ENCODE results near the gene RALGPS1. TPM values are rescaled to one million over a fixed set of nuclear protein-coding genes. Genes with fewer than 3 reads are reported as not detected.

The RALGPS1 gene
- total and polyA plus RNA-seq, 8 donors = 5.8 to 12.7 (median 9.3) TPM

DNA sequence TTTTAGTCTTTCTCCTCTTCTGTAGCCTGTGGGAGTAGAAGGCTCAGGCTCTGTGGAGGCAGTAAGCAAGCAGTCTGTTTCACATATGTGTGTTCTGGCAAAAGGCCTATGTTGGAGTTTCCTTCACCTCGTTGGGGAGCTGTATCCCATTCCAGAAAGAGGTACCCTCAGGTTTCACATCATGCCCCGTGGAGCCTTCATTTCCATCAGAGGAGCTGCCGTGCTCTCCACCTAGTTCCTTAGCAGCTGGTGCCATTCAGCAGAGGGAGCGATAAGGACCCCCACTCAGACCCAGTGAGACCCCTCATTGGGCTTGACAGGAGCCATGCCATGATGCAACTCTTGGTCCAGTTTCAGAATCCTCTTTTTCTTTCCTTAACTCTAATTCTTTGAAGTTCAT is 258.5 kb downstream of the RALGPS1 start:
- ATAC-seq = no peak
- FAIRE-seq = no peak
- TF ChIP-seq, protein P1, sequence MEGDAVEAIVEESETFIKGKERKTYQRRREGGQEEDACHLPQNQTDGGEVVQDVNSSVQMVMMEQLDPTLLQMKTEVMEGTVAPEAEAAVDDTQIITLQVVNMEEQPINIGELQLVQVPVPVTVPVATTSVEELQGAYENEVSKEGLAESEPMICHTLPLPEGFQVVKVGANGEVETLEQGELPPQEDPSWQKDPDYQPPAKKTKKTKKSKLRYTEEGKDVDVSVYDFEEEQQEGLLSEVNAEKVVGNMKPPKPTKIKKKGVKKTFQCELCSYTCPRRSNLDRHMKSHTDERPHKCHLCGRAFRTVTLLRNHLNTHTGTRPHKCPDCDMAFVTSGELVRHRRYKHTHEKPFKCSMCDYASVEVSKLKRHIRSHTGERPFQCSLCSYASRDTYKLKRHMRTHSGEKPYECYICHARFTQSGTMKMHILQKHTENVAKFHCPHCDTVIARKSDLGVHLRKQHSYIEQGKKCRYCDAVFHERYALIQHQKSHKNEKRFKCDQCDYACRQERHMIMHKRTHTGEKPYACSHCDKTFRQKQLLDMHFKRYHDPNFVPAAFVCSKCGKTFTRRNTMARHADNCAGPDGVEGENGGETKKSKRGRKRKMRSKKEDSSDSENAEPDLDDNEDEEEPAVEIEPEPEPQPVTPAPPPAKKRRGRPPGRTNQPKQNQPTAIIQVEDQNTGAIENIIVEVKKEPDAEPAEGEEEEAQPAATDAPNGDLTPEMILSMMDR (IDR thresholded peaks at IDR 0.05) = no peak
- Histone ChIP-seq H3K27me3 (no peaks in the 10 kb centered on the region), H3K27ac (no peak overlapping the region), H3K36me3 (peaks cover 0 to 8% (median 0%) of the 10 kb centered on the region in 3 donors), H3K4me1 (no peaks in the 10 kb centered on the region), H3K9me3 (no peaks in the 10 kb centered on the region), H3K4me3 (no peak overlapping the region)
- intact Hi-C loops (cut with DNase I) = no loop called here
- WGBS, 2 donors = 87 to 89% methylated on average over 4 of the region's 4 CpGs
- no peak for DNase-seq

DNA sequence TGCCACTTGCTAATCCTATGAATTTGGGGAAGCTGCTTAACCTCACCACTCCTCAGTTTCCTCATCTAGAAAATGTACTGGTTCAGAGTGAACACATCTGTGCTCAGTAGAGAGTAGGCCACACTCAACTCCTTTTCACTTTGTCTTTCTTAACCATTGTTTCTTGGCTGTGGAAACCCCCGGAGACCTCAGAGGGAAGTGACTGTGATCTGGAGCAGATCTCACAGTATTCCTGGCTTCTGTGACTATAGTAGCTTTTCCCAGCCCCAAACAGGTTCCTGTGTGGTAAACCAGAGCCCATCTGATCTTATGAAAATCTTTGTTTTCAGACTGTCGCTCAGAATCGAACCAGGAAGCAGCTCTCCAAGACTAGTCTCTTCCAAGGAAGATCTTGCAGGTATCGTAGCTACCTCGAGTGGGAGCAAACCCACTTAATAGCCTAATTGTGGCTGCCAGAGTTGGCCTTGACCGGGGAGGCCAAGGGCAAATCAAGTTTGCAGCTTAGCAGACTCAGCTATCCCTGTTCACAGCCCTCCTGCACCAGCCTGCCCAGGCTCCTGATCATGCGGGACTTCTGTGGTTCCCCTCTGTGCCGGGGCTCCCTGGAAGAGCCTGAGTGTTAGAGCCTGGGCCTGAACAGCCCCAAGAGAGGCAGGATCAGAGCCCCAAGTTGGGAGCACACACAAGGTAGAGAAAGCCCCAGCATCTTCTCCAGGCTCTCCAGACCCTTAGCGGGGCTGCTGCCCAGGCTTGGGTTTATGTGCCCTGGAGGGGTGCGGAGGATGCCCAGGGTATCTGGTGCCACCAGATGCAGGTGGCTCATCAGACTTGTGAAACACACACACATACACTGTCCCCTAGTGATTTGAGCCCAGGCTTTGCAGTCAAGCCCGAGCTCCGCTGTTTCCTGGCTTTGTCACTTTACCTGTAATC is 260.1 kb downstream of the RALGPS1 start:
- H3K9me3 ChIP-seq = no peaks in the 10 kb centered on the region
- no peak for ATAC-seq
- no peak overlapping the region for H3K27ac ChIP-seq
- H3K4me3 ChIP-seq = no peak overlapping the region
- H3K4me1 ChIP-seq = no peaks in the 10 kb centered on the region
- no peaks in the 10 kb centered on the region for H3K27me3 ChIP-seq
- DNase-seq = peak in 1 of 6 donors; percentile 40
- WGBS, 2 donors = 89% methylated on average over 12 of the region's 12 CpGs
- peaks cover 0 to 8% (median 0%) of the 10 kb centered on the region in 3 donors for H3K36me3 ChIP-seq
- intact Hi-C loops (cut with DNase I) = no loop called here
- TF ChIP-seq, protein P1 (IDR thresholded peaks at IDR 0.05) = no peak
- FAIRE-seq = no peak

DNA sequence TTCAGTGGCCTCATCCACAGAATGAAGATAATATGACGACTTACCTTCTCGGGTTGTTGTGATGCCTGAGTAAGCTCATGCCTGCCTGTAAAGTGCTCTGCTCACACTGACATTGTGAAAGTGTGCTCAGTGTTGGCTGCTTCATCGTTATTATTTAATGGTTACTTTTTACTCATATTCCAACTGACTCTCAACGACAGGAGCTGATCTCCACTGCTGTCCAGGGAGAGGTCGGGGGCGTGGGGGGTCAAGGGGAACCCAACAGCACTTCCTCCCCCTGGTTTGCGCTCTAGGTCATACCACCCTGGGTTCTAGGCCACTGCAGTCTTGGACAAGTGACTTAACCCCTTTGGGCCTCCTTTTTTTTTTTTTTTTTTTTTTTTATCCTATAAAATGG is 260.7 kb downstream of the RALGPS1 start:
- no peak for FAIRE-seq
- ATAC-seq = no peak
- H3K27ac ChIP-seq = no peak overlapping the region
- no peaks in the 10 kb centered on the region for H3K9me3 ChIP-seq
- no peaks in the 10 kb centered on the region for H3K4me1 ChIP-seq
- 93% methylated on average over 7 of the region's 7 CpGs for WGBS, 2 donors
- peaks cover 0 to 8% (median 0%) of the 10 kb centered on the region in 3 donors for H3K36me3 ChIP-seq
- H3K27me3 ChIP-seq = no peaks in the 10 kb centered on the region
- intact Hi-C loops (cut with DNase I) = no loop called here
- DNase-seq = no peak
- TF ChIP-seq, protein P1 (IDR thresholded peaks at IDR 0.05) = no peak
- H3K4me3 ChIP-seq = no peak overlapping the region

DNA sequence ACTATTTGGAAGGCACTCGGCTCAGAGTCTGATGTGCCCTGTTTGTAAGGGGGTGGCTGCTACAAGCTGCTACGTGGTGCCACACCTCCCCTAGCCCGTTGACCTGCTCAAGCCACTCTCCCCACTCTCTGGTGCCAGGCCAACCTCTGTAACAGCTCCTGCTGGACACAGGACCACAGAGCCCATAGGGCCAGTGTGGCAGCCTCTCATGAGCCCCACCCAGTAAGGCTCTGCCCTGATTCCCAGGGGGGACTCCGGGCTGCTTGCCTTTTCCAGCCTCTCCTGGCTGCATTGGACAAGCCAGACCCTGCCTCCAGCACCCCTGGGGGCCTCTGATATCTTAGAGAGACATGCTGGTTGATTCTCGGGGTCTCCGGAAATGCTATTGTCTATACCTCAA is 261.2 kb downstream of the RALGPS1 start:
- FAIRE-seq (no peak), ATAC-seq (no peak), DNase-seq (peak in 1 of 6 donors; percentile 26)
- peaks cover 0 to 8% (median 0%) of the 10 kb centered on the region in 3 donors for H3K36me3 ChIP-seq
- no peaks in the 10 kb centered on the region for H3K9me3 ChIP-seq
- no peak overlapping the region for H3K4me3 ChIP-seq
- intact Hi-C loops (cut with DNase I) = no loop called here
- TF ChIP-seq, protein P1 (IDR thresholded peaks at IDR 0.05) = no peak
- H3K4me1 ChIP-seq = no peaks in the 10 kb centered on the region
- no peaks in the 10 kb centered on the region for H3K27me3 ChIP-seq
- 87 to 95% methylated on average over 6 of the region's 6 CpGs for WGBS, 2 donors
- no peak overlapping the region for H3K27ac ChIP-seq

DNA sequence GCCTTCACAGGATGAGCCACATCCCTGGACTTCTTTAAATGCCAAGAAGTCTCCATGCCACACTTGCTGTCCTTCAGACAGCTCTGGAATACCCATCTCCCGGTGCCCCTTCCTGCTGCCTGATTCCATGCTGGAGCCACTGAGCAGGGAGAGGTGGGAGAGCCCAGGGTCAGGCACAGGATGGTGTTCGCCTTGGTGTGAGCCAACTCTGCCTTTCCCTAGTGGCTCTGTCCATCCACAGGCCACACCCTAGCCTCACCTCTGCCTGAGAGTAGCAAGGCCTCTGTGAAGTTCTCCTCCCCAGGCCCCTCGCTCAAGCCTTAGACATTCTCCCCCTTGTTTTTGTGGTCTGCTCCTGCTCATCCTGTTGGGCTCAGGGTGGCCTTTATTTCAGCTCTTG is 262.0 kb downstream of the RALGPS1 start:
- Histone ChIP-seq H3K27me3 (no peaks in the 10 kb centered on the region), H3K9me3 (no peaks in the 10 kb centered on the region), H3K4me3 (no peak overlapping the region), H3K4me1 (no peaks in the 10 kb centered on the region), H3K36me3 (peaks cover 0 to 8% (median 0%) of the 10 kb centered on the region in 3 donors), H3K27ac (no peak overlapping the region)
- DNase-seq (no peak), ATAC-seq (no peak), FAIRE-seq (no peak)
- TF ChIP-seq, protein P1 (IDR thresholded peaks at IDR 0.05) = no peak
- intact Hi-C loops (cut with DNase I) = no loop called here
- WGBS, 2 donors = 94 to 100% methylated on average over 3 of the region's 3 CpGs
